GM12891 (cell line): Measurements from ENCODE around the gene TCF20.

ENCODE experiments used
- POLR2A ChIP-seq: IDR thresholded peaks from 2 replicates; pipeline ENCODE4 v1.6.1; 2011; ENCODE audit warnings: low read depth, low read length, control low read depth
- POLR2AphosphoS5 ChIP-seq: IDR thresholded peaks from 2 replicates; pipeline ENCODE4 v1.6.1; 2011; ENCODE audit warnings: low read depth, low read length, control low read depth
- SPI1 ChIP-seq: IDR thresholded peaks from 2 replicates; pipeline ENCODE4 v1.6.1; 2011; ENCODE audit warnings: low read depth, low read length, control low read depth
- TAF1 ChIP-seq: IDR thresholded peaks from 2 replicates; pipeline ENCODE4 v1.6.1; 2011; ENCODE audit warnings: low read depth, low read length, control low read depth

DNA sequence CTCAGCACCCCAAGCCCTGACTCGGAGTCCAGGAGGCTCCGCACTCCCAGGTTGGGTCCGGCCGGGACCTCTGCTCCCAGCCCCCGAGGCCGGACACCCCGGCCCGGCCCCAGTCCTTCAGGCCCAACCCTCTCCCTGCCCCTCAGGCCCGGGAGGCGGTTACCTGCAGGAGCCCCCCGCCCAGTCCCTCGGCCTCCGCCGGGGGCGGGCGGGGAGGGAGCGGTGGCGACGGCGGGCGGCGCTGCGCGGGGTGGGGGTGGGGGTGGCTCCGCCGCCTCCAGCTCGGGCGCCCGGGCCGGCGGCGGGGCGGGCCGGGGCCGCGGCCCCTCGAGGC lies 310 bp downstream of the TCF20 start:
- no peak for TF ChIP-seq POLR2AphosphoS5
- TF ChIP-seq TAF1 = no peak
- no peak for TF ChIP-seq SPI1
- TF ChIP-seq POLR2A = no peak
